CD4-positive, alpha-beta T cell (primary cell): ENCODE data around the gene NFYC. TPM values are rescaled to one million over a fixed set of nuclear protein-coding genes. Genes with fewer than 3 reads are reported as not detected.

Experiments used
- ATAC-seq: fragments of 200-7000 bp; cut with Tn5 transposase; one replicate; pipeline ENCODE4 v1.10.0; 2022; ENCODE audit warnings: mild to moderate bottlenecking; ENCODE audit not compliant: poor library complexity
- CTCF ChIA-PET: fragments of 350-600 bp; sonication (Branson Sonifier 250); formaldehyde crosslinking; loops from one replicate; lab custom pipeline; 2021; ENCODE audit warnings: antibody characterized with exemption, inconsistent platforms; lab: Charles Lee
- POLR2A ChIA-PET: fragments of 350-600 bp; sonication (Branson Sonifier 250); formaldehyde crosslinking; loops from one replicate; lab custom pipeline; 2021; ENCODE audit warnings: antibody characterized with exemption, inconsistent platforms; lab: Charles Lee
- DNase-seq, 14 experiments: peaks; one replicate each; pipeline ENCODE4 v3.0.0-alpha.2; 2013 to 2020; ENCODE audit warnings: mixed read lengths in 2 of 14
- H3K27ac ChIP-seq, 2 donors: one replicate each; pipeline versions ENCODE4 v1.5.1 to v1.7.0; 2013; ENCODE audit warnings: low read length in 2 of 2, low read depth in 1 of 2, mild to moderate bottlenecking in 1 of 2
- H3K27me3 ChIP-seq, 2 experiments: 1 replicate in 1 of 2; 2 replicates in 1 of 2; pipeline versions ENCODE4 v1.6.1 to v1.7.0; 2013; ENCODE audit warnings: low read length in 2 of 2, control low read depth in 1 of 2, mild to moderate bottlenecking in 1 of 2, moderate library complexity in 1 of 2; ENCODE audit not compliant: insufficient read depth in 2 of 2, control insufficient read depth in 1 of 2
- H3K36me3 ChIP-seq: one replicate; pipeline ENCODE4 v1.6.1; 2013; ENCODE audit warnings: low read length, control low read depth; ENCODE audit not compliant: insufficient read depth
- H3K4me1 ChIP-seq: one replicate; pipeline ENCODE4 v1.6.1; 2013; ENCODE audit warnings: low read length, control low read depth; ENCODE audit not compliant: insufficient read depth
- H3K4me3 ChIP-seq: one replicate; pipeline ENCODE4 v1.5.1; 2013; ENCODE audit warnings: mild to moderate bottlenecking, low read length, moderate library complexity
- H3K9me3 ChIP-seq, 2 experiments: 1 replicate in 1 of 2; 2 replicates in 1 of 2; pipeline versions ENCODE4 v1.6.1 to v1.7.0; 2013; ENCODE audit warnings: low read length in 2 of 2, mild to moderate bottlenecking in 2 of 2, control low read depth in 1 of 2, moderate library complexity in 1 of 2; ENCODE audit not compliant: control insufficient read depth in 1 of 2, insufficient read depth in 1 of 2
- H3K27ac Mint-ChIP-seq: one replicate; pipeline ENCODE4 v1.8.0; 2020; ENCODE audit warnings: mixed read lengths
- H3K27me3 Mint-ChIP-seq: one replicate; pipeline ENCODE4 v1.8.0; 2021; ENCODE audit warnings: mixed read lengths
- H3K36me3 Mint-ChIP-seq: one replicate; pipeline ENCODE4 v1.8.0; 2021; ENCODE audit warnings: low read depth, mixed read lengths
- H3K4me1 Mint-ChIP-seq: one replicate; pipeline ENCODE4 v1.8.0; 2021; ENCODE audit warnings: low read depth, mixed read lengths
- H3K4me3 Mint-ChIP-seq: one replicate; pipeline ENCODE4 v1.8.0; 2020; ENCODE audit warnings: mild to moderate bottlenecking, mixed read lengths
- H3K9me3 Mint-ChIP-seq: one replicate; pipeline ENCODE4 v1.8.0; 2020; ENCODE audit warnings: mixed read lengths
- CTCF ChIP-seq: fragments of 200-600 bp; IDR thresholded peaks from one replicate; pipeline ENCODE4 v1.8.0; 2022; ENCODE audit warnings: antibody characterized with exemption, mild to moderate bottlenecking
- intact Hi-C, 2 experiments: fragments of 100-400 bp; cut with DNase I in 1 of 2; cut with micrococcal nuclease in 1 of 2; formaldehyde crosslinking; loops; one replicate each; pipeline versions ENCODE4 v1.15.1 to v1.9.0; 2023 to 2025; cut with DNase I, micrococcal nuclease
- total RNA-seq, 174 experiments: library from RNA in 2 of 174; stranded (reverse) in 2 of 174; gene quantifications; one replicate each; pipeline ENCODE4 v1.2.3 and lab custom pipeline; 2021 to 2026

Gene NFYC
- total RNA-seq, 2 experiments from 2014 or later: 28.6 to 35.2 TPM

GRCh38 chr1:40704817-40705733 lies 13.6 kb downstream of the NFYC start:
- Mint-ChIP-seq H3K27me3 (no peaks in the 10 kb centered on the region), H3K36me3 (peaks cover 6% of the 10 kb centered on the region), H3K4me1 (peaks cover 70% of the 10 kb centered on the region), H3K27ac (peak overlapping the region; percentile 59), H3K4me3 (no peak overlapping the region), H3K9me3 (no peaks in the 10 kb centered on the region)
- DNase-seq (no peak), ATAC-seq (no peak)
- TF ChIP-seq CTCF: no peak
- no peak overlapping the region for H3K27ac ChIP-seq
- H3K4me3 ChIP-seq: no peak overlapping the region
- H3K9me3 ChIP-seq: no peaks in the 10 kb centered on the region
- ChIA-PET CTCF (interaction anchor here (0.6 kb wide), 1 partner anchor 36 kb away, joined by 3 read pairs; no protein-coding TSS in a partner anchor), POLR2A (interaction anchor here (1.4 to 15.8 kb wide), 2 partner anchors 9 to 14 kb away, joined by 3 to 174 read pairs; partner anchors contain the start of gene NFYC)
- H3K36me3 ChIP-seq: no peaks in the 10 kb centered on the region
- peaks cover 32% of the 10 kb centered on the region for H3K4me1 ChIP-seq
- H3K27me3 ChIP-seq: no peaks in the 10 kb centered on the region
- intact Hi-C loops: no loop called here

GRCh38 chr1:40706626-40707025 lies 15.1 kb downstream of the NFYC start:
- H3K9me3 Mint-ChIP-seq: no peaks in the 10 kb centered on the region
- intact Hi-C loops: no loop called here
- POLR2A ChIA-PET: interaction anchor here (15.8 kb wide), 1 partner anchor 15 kb away, joined by 174 read pairs; the partner anchor contains the start of gene NFYC
- no peak for DNase-seq
- CTCF ChIA-PET: no interaction called here
- peaks cover 75% of the 10 kb centered on the region for H3K4me1 Mint-ChIP-seq
- no peaks in the 10 kb centered on the region for H3K27me3 ChIP-seq
- H3K27ac Mint-ChIP-seq: no peak overlapping the region
- H3K36me3 Mint-ChIP-seq: peaks cover 8% of the 10 kb centered on the region
- H3K9me3 ChIP-seq: no peaks in the 10 kb centered on the region
- ATAC-seq: no peak
- H3K36me3 ChIP-seq: no peaks in the 10 kb centered on the region
- no peak for TF ChIP-seq CTCF
- H3K4me3 ChIP-seq: no peak overlapping the region
- peak overlapping the region in 1 of 2 donors; percentile 4 for H3K27ac ChIP-seq
- H3K4me3 Mint-ChIP-seq: no peak overlapping the region
- H3K4me1 ChIP-seq: peaks cover 38% of the 10 kb centered on the region
- H3K27me3 Mint-ChIP-seq: no peaks in the 10 kb centered on the region

GRCh38 chr1:40708750-40709099 lies 17.2 kb downstream of the NFYC start:
- H3K36me3 Mint-ChIP-seq: peaks cover 17% of the 10 kb centered on the region
- peak in 1 of 14 experiments; percentile 79 for DNase-seq
- H3K27me3 Mint-ChIP-seq: no peaks in the 10 kb centered on the region
- ChIA-PET POLR2A (interaction anchor here (0.9 to 15.8 kb wide), 3 partner anchors 11 to 17 kb away, joined by 3 to 174 read pairs (median 4); partner anchors contain the start of gene NFYC), CTCF (interaction anchor here (1.0 to 3.2 kb wide), 5 partner anchors 10 to 66 kb away, joined by 3 to 9 read pairs (median 4); no protein-coding TSS in a partner anchor)
- peak; percentile 83 for ATAC-seq
- peaks cover 37% of the 10 kb centered on the region for H3K4me1 ChIP-seq
- peaks cover 4% of the 10 kb centered on the region for H3K36me3 ChIP-seq
- H3K4me3 Mint-ChIP-seq: peak overlapping the region; percentile 93
- no peak for TF ChIP-seq CTCF
- H3K9me3 ChIP-seq: no peaks in the 10 kb centered on the region
- H3K27me3 ChIP-seq: no peaks in the 10 kb centered on the region
- peaks cover 77% of the 10 kb centered on the region for H3K4me1 Mint-ChIP-seq
- intact Hi-C loops: loop anchor here (1.0 kb wide), 1 partner anchor 17 kb away; the partner anchor contains the start of gene NFYC (in 2 of the 2)
- H3K27ac Mint-ChIP-seq: peak overlapping the region; percentile 87
- H3K9me3 Mint-ChIP-seq: no peaks in the 10 kb centered on the region
- H3K4me3 ChIP-seq: peak overlapping the region; percentile 57
- H3K27ac ChIP-seq: peak overlapping the region; percentile 56 to 66
